OCI-LY7 (cell line): ENCODE measurements around the gene ISG15. TPM values are rescaled to one million over a fixed set of nuclear protein-coding genes. Genes with fewer than 3 reads are reported as not detected.
"Not testable (repeated sequence)": the region's sequence is repeated elsewhere in the genome, so short reads cannot be mapped to it uniquely, and the experiment has no call there.

Source experiments
- BruUV-seq: library from RNA; stranded (reverse); fragments of 400-500 nt; replicated peaks from 2 replicates; lab custom pipeline; 2021; lab: Mats Ljungman, UMichigan
- CTCF ChIA-PET: fragments of 300-600 bp; sonication (Branson Sonifier 250); formaldehyde crosslinking; loops from one replicate; lab custom pipeline; 2022; ENCODE audit warnings: antibody characterized with exemption; ENCODE audit not compliant: unreplicated experiment; lab: Charles Lee
- POLR2A ChIA-PET: fragments of 300-600 bp; sonication (Branson Sonifier 250); formaldehyde crosslinking; loops from one replicate; lab custom pipeline; 2022; ENCODE audit warnings: antibody characterized with exemption; lab: Charles Lee
- DNase-seq: peaks from one replicate; pipeline ENCODE4 v3.0.0-alpha.2; 2015; ENCODE audit warnings: low spot score
- H2AFZ ChIP-seq: fragments of 200-600 bp; sonication (generic), shearing (Covaris generic); 2 replicates; pipeline ENCODE4 v1.6.1; 2014; ENCODE audit warnings: mild to moderate bottlenecking, antibody characterized with exemption, low read length, moderate library complexity
- H3K27ac ChIP-seq: fragments of 200-600 bp; sonication (generic); 2 replicates; pipeline ENCODE4 v1.5.1; 2014; ENCODE audit warnings: mixed run types, low read depth, mild to moderate bottlenecking, moderate library complexity, low read length, inconsistent platforms; ENCODE audit not compliant: poor library complexity, severe bottlenecking
- H3K36me3 ChIP-seq: fragments of 200-600 bp; sonication (generic); 2 replicates; pipeline ENCODE4 v1.6.1; 2014; ENCODE audit warnings: mild to moderate bottlenecking, antibody characterized with exemption, low read length, moderate library complexity, mixed read lengths; ENCODE audit not compliant: insufficient read depth
- H3K4me1 ChIP-seq: fragments of 200-600 bp; sonication (generic); 2 replicates; pipeline ENCODE4 v1.5.1; 2014; ENCODE audit warnings: mild to moderate bottlenecking, low read length; ENCODE audit not compliant: insufficient read depth, poor library complexity, severe bottlenecking
- H3K4me2 ChIP-seq: fragments of 200-600 bp; sonication (generic); 2 replicates; pipeline ENCODE4 v1.6.1; 2014; ENCODE audit warnings: mild to moderate bottlenecking, low read length
- H3K4me3 ChIP-seq: fragments of 200-600 bp; sonication (generic); 2 replicates; pipeline ENCODE4 v1.5.1; 2014; ENCODE audit warnings: mild to moderate bottlenecking, low read depth, low read length; ENCODE audit not compliant: poor library complexity, severe bottlenecking
- H3K79me2 ChIP-seq: fragments of 200-600 bp; sonication (generic); 2 replicates; pipeline ENCODE4 v1.6.1; 2016; ENCODE audit warnings: low read depth, mild to moderate bottlenecking, low read length, moderate library complexity, mixed read lengths; ENCODE audit not compliant: insufficient read depth
- H3K9me2 ChIP-seq: fragments of 200-600 bp; sonication (generic); 2 replicates; pipeline ENCODE4 v1.6.1; 2016; ENCODE audit warnings: mild to moderate bottlenecking, low read length, mixed read lengths; ENCODE audit not compliant: insufficient read depth
- H3K9me3 ChIP-seq: fragments of 200-600 bp; sonication (generic); 2 replicates; pipeline ENCODE4 v1.6.1; 2014; ENCODE audit warnings: mild to moderate bottlenecking, mixed run types, low read length, mixed read lengths
- H4K20me1 ChIP-seq: fragments of 200-600 bp; sonication (generic); 2 replicates; pipeline ENCODE4 v1.6.1; 2014; ENCODE audit warnings: mild to moderate bottlenecking, antibody characterized with exemption, low read length, moderate library complexity, mixed read lengths; ENCODE audit not compliant: insufficient read depth
- CTCF ChIP-seq: fragments of 200-600 bp; sonication (generic); conservative IDR thresholded peaks from 2 replicates; pipeline ENCODE4 v1.5.1; 2014; ENCODE audit warnings: mild to moderate bottlenecking, antibody characterized with exemption, low read length, moderate library complexity, mixed read lengths
- EZH2phosphoT487 ChIP-seq: fragments of 200-600 bp; sonication (generic); IDR thresholded peaks from 2 replicates; pipeline ENCODE4 v1.6.1; 2018; ENCODE audit warnings: low read depth, borderline replicate concordance, mild to moderate bottlenecking, mixed run types, antibody characterized with exemption, low read length, moderate library complexity, mixed read lengths
- intact Hi-C: fragments of 100-400 bp; cut with micrococcal nuclease; formaldehyde crosslinking; loops from one replicate; pipeline ENCODE4 v1.10.0; 2022; ENCODE audit not compliant: unreplicated experiment
- total RNA-seq, 2 experiments: library from RNA; depleted of rRNA in 1 of 2; stranded (reverse); fragments of >200 nt in 1 of 2; shearing (Covaris generic) in 1 of 2; gene quantifications; 2 replicates each; pipeline ENCODE4 v1.2.3, GENCODE V29; 2014 to 2022

ISG15 gene
- total RNA-seq, 2 experiments from 2014 or later: 65.4 to 110 TPM

DNA sequence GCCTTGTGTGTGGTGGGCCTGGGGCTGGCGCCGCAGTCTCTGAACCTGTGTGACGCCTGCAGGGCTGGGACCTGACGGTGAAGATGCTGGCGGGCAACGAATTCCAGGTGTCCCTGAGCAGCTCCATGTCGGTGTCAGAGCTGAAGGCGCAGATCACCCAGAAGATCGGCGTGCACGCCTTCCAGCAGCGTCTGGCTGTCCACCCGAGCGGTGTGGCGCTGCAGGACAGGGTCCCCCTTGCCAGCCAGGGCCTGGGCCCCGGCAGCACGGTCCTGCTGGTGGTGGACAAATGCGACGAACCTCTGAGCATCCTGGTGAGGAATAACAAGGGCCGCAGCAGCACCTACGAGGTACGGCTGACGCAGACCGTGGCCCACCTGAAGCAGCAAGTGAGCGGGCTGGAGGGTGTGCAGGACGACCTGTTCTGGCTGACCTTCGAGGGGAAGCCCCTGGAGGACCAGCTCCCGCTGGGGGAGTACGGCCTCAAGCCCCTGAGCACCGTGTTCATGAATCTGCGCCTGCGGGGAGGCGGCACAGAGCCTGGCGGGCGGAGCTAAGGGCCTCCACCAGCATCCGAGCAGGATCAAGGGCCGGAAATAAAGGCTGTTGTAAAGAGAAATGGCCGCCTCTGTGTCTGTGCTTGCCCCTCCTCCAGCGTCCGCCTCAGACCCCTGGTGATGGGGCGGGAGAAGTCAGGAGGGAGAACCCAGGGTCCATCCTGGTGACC, 788 bp downstream of the ISG15 start:
- Histone ChIP-seq H3K27ac (peak overlapping the region; percentile 63), H2AFZ (peak overlapping the region; percentile 7; the same call in 1 of the 2 replicates), H3K9me3 (0 out of 2 replicates have a peak, but pooled peaks cover 3% of the 10 kb centered on the region), H3K4me2 (peak overlapping the region; percentile 85), H4K20me1 (no peaks in the 10 kb centered on the region), H3K4me3 (peak overlapping the region; percentile 75), H3K4me1 (peaks cover 22% of the 10 kb centered on the region), H3K36me3 (no peaks in the 10 kb centered on the region), H3K9me2 (no peaks in the 10 kb centered on the region), H3K79me2 (no peaks in the 10 kb centered on the region)
- POLR2A ChIA-PET: interaction anchor here (0.5 to 1.6 kb wide), 3 partner anchors 10 to 1100 kb away, joined by 3 read pairs; no protein-coding TSS in a partner anchor
- intact Hi-C loops: no loop called here
- TF ChIP-seq EZH2phosphoT487 (no peak), CTCF (no peak)
- peak; percentile 70 for DNase-seq
- TSS peak; percentile 100 for BruUV-seq
- CTCF ChIA-PET: interaction anchor here (1.4 kb wide), 1 partner anchor 50 kb away, joined by 4 read pairs; no protein-coding TSS in a partner anchor

GRCh38 chr1:1014799-1015681, 1.7 kb downstream of the ISG15 start:
- Histone ChIP-seq H3K9me3 (0 out of 2 replicates have a peak, but pooled peaks cover 3% of the 10 kb centered on the region), H3K4me2 (peak overlapping the region; percentile 85), H2AFZ (no peak overlapping the region), H3K79me2 (no peaks in the 10 kb centered on the region), H3K9me2 (no peaks in the 10 kb centered on the region), H3K4me3 (peak overlapping the region; percentile 75), H4K20me1 (no peaks in the 10 kb centered on the region), H3K36me3 (no peaks in the 10 kb centered on the region), H3K4me1 (peaks cover 22% of the 10 kb centered on the region), H3K27ac (peak overlapping the region; percentile 63)
- POLR2A ChIA-PET: interaction anchor here (1.6 kb wide), 1 partner anchor 9 kb away, joined by 3 read pairs; no protein-coding TSS in a partner anchor
- no TSS peak for BruUV-seq
- CTCF ChIA-PET: interaction anchor here (0.6 kb wide), 1 partner anchor 17 kb away, joined by 3 read pairs; no protein-coding TSS in a partner anchor
- intact Hi-C loops: loop anchor here (5.0 kb wide), 1 partner anchor 47 kb away; no protein-coding TSS in a partner anchor
- peak; percentile 48 for DNase-seq
- peak; percentile 60 for TF ChIP-seq CTCF
- no peak for TF ChIP-seq EZH2phosphoT487

- H3K79me2 ChIP-seq, H3K4me2 ChIP-seq, H3K4me3 ChIP-seq, H3K9me2 ChIP-seq, H3K27ac ChIP-seq, H3K9me3 ChIP-seq, BruUV-seq, H4K20me1 ChIP-seq, POLR2A ChIA-PET, H2AFZ ChIP-seq, H3K36me3 ChIP-seq, DNase-seq: not testable (repeated sequence)
- peaks cover 25% of the 10 kb centered on the region for H3K4me1 ChIP-seq
- CTCF ChIA-PET: interaction anchor here (0.5 kb wide), 1 partner anchor 135 kb away, joined by 3 read pairs; no protein-coding TSS in a partner anchor
- intact Hi-C loops: loop anchor here (5.0 kb wide), 1 partner anchor 45 kb away; no protein-coding TSS in a partner anchor
Measured at GRCh38 chr1:1017397-1018320, 4.4 kb downstream of the ISG15 start.

GRCh38 chr1:1018321-1018685, 5.0 kb downstream of the ISG15 start:
- H2AFZ ChIP-seq, DNase-seq, H3K27ac ChIP-seq, H3K4me2 ChIP-seq, H3K9me3 ChIP-seq, H3K79me2 ChIP-seq, H3K4me3 ChIP-seq, H3K9me2 ChIP-seq, H3K36me3 ChIP-seq, POLR2A ChIA-PET, H4K20me1 ChIP-seq, BruUV-seq: not testable (repeated sequence)
- peaks cover 21% of the 10 kb centered on the region for H3K4me1 ChIP-seq
- CTCF ChIA-PET: interaction anchor here (0.5 kb wide), 1 partner anchor 134 kb away, joined by 3 read pairs; no protein-coding TSS in a partner anchor
- intact Hi-C loops: loop anchor here (5.0 kb wide), 1 partner anchor 44 kb away; no protein-coding TSS in a partner anchor
